GM19395 (cell line): Measurements from ENCODE around the gene GPR142.

Experiments used
- ATAC-seq: cut with Tn5 transposase; IDR thresholded peaks from one replicate; pipeline ENCODE4 v1.9.1; 2021; ENCODE audit warnings: mild to moderate bottlenecking, moderate library complexity; ENCODE audit not compliant: unreplicated experiment

GPR142 gene

DNA sequence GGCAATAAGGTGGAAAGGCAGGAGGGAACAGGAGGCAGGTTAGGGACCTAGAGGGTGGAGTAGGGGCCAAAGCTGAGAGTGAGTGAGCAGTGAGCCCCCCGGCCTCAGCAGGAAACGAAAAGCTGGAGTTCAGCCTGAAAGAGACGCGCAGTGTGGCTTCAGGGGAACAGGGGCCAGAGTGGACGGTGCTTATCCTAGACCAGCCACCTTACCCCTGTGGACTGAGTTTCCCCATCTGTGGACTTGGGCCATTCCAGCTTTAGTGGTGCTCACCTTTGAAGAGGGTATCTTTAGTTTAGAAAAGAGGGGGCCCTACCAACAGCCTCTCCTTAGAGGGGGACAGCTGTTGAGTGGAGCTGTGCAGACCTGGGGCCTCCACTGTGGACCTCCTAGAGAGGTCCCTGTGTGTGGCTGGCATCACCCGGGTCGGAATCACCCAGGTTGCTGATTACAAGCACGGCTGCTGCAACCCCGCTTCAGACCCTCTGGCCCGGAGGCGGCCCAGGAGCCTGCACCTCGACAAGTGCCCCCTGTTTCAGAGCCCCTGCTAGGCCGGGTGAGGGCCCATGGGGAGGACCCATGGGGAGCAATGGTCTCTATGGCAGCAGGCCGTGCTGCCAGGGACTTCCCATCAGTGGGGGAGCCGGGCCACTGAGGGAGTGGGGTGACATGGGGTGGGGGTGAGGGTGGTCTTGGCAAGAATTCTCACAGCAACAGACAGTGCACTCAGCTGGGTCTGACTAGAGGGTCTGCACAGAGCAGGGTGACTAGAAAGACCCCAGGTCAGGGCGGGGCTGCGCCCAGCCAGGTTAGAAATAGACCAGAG lies 2.6 kb downstream of the GPR142 start:
- no peak for ATAC-seq

DNA sequence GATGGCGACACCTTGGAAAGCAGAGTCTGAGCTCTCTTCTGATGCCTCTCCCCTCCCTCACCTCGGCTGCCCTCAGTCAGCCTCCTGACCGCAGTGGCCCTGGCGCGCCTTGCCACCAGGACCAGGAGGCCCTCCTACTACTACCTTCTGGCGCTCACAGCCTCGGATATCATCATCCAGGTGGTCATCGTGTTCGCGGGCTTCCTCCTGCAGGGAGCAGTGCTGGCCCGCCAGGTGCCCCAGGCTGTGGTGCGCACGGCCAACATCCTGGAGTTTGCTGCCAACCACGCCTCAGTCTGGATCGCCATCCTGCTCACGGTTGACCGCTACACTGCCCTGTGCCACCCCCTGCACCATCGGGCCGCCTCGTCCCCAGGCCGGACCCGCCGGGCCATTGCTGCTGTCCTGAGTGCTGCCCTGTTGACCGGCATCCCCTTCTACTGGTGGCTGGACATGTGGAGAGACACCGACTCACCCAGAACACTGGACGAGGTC lies 4.4 kb downstream of the GPR142 start:
- ATAC-seq: no peak

DNA sequence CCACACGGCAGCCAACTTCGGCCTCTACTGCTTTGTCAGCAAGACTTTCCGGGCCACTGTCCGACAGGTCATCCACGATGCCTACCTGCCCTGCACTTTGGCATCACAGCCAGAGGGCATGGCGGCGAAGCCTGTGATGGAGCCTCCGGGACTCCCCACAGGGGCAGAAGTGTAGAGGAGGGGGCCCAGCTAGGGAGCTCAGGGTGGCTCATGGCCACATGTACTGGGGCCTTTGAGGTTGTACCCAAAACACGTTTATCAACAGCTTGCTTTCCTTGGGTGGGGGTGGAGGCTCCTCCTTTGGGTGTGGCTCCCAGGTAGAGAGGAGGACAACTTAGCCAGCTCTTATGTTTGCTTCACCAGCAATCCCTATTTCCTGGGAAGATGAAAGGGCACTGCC lies 5.1 kb downstream of the GPR142 start:
- no peak for ATAC-seq

GRCh38 chr17:74373838-74374606 lies 6.7 kb downstream of the GPR142 start:
- ATAC-seq: no peak

- no peak for ATAC-seq
These were observed 7.6 kb downstream of the GPR142 start for GRCh38 chr17:74374858-74375257.

- peak; percentile 69 for ATAC-seq
These were observed 12.3 kb downstream of the GPR142 start for GRCh38 chr17:74379495-74380085.

DNA sequence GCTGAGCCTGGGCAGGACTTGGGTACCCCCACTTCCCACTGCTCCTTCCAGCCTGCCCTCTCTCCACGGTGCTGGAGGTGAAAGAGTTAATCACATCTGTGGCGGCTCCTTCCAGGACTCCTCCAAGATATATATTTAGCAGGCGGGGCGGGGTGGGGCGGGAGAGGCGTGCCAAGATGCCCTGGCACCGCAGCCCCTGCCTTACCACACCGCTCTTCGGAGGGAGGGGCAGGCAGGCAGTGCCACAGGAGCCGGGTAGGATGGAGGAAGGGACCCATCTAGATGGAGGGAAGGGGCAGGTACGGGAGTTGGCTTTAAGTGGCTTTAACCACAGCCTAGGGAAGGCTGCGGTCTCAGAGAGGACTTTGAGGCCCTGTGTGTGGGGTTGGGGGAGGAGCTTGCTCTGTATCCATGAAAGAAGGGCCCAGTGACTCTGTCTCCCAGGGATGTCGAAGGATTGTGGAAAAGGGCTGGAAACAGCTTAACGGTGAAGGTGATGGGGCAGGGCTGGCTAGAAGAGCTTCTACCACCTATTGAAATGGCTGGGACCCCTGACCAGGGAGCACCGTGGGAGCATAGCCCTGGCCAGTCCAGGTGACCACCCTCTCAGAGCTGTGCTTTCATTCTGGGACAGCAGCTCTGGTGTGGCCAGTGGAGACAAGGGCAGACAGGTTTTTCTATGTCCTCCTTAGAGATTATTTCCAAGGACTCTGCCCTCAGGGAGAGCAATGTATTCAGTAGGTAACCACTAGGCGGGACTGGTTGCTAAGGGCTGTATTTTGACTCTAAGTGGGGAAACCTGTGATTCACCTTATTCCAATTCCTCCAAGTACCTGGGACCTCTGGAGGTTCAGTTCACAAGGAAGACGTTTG lies 13.0 kb downstream of the GPR142 start:
- ATAC-seq: no peak

GRCh38 chr17:74380959-74381808 lies 13.9 kb downstream of the GPR142 start:
- no peak for ATAC-seq

GRCh38 chr17:74383141-74383540 lies 15.8 kb downstream of the GPR142 start:
- no peak for ATAC-seq

- ATAC-seq: no peak
These were observed 17.9 kb downstream of the GPR142 start for GRCh38 chr17:74385201-74385600.

DNA sequence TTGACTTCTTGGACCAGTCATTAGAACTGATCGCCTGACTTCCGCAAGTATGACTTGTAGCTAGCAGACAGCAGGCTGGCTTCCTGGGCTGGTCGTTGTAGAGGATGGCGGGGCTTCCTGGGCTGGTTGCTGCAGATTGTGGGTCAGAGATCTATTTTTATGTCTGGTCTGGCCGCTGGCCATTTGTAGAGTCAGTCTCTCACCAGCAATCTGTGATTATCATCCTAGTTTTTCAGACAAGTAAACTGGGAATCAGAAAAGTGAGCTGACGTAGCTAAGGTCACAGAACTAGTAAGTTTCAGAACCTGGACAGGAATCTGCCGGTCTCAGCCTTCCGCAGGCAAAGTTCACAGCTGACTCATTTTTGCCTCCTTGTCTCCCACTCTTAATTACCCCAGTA lies 19.1 kb downstream of the GPR142 start:
- ATAC-seq: no peak

DNA sequence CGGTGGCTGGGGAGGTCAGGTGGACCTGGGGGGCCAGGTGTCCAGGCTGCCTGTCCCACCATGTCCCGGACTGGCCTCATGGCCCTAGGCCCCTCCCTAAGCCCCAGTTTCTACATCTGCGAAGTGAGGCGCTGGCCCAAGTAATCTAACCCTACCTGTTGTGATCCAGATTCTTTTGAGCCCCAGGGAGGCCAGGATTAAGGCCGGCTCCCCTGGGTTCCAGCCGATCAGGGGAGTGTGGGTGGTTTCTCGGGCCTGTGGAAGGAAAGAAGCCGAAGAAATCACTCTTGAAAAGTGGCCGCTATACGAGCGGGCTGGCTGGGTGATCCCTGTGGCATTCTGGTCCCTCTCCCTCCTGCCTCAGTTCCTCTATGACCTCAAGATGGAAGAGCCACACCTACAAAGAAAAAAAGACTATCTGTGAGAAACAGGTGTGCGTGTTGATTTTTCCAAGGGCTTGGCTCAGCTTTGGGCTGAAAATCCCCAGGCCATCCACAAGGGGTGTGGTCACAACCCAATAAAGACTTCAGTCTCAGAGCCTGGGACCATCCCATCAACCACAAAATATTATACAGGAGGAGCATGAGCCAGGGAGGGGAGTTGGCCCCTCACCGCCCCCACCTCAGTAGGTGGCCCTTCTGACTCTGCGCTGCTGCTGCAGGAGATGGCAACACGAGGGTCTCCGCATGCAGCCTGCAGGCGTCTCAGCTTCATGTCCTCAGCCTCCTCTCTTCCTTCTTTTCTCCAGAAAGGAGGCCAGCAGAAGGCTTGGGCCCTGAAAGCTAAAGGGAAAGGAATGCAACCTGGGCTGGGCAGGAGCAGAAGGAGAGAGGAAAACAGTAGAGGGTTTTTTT lies 20.3 kb downstream of the GPR142 start:
- no peak for ATAC-seq

GRCh38 chr17:74389084-74389753 lies 21.9 kb downstream of the GPR142 start:
- no peak for ATAC-seq

DNA sequence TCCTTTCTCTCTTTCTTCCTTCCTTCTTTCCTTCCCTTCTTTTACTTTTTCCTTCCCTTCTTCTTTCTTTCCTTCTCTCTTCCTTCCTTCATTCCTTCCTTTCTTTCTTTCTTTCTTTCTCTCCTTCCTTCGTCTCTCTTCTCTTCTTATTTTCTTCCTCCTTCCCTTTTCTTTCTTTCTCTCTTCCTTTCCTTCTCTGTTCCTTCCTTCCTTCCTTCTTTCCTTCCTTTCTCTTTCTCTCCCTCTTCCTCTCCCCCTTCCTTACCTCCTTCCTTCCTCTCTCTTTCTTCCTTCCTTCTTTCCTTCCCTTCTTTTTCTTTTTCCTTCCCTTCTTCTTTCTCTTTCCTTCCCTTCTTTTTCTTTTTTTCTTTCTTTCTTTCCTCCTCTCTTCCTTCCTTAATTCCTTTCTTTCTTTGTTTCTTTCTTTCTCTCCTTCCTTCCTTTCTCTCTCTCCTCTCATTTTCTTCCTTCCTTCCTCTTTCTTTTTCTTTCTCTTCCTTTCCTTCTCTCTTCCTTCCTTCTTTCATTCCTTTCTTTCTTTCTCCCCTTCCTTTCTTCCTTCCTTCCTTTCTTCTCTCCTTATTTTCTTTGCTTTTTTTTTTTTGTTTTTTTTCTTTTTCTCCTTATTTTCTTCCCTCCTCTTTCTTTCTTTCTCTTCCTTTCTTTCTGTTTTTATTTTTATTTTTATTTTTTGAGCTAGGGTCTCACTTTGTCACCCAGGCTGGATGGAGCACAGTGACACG lies 22.8 kb downstream of the GPR142 start:
- no peak for ATAC-seq

GRCh38 chr17:74390680-74391653 lies 23.7 kb downstream of the GPR142 start:
- no peak for ATAC-seq

DNA sequence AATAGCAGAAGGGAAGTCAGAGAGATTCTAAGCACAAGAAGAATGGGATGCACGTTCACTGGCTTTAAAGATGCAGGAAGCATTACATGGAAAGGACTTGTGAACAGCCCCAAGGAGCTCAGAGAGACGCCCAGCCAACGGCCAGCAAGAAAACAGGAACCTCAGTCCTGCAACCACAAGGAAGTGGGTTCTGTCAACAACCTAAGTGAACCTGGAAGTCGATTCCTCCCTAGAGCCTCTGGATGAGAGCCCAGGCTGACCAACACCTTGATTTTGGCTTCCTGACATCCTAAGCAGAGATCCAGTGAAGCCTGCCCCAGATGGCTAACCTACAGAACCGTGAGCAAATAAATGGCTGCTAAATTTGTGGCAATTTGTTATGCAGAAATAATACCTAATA lies 24.5 kb downstream of the GPR142 start:
- no peak for ATAC-seq
